MCF 10A (cell line): ENCODE measurements around the gene ZNF462. TPM values are rescaled to one million over a fixed set of nuclear protein-coding genes. Genes with fewer than 3 reads are reported as not detected.

ENCODE experiments used
- BruUV-seq: library from RNA; stranded (reverse); fragments of 400-500 nt; replicated peaks from 2 replicates; lab custom pipeline; 2021; lab: Mats Ljungman, UMichigan
- CTCF ChIA-PET: fragments of 300-600 bp; sonication (Branson Sonifier 250); formaldehyde crosslinking; extraction: SDS; loops from one replicate; lab custom pipeline; 2021; ENCODE audit warnings: antibody characterized with exemption, inconsistent platforms; lab: Yijun Ruan, JAX
- POLR2A ChIA-PET: fragments of 300-600, 350-650 bp; sonication (Branson Sonifier 250); formaldehyde crosslinking; extraction: SDS; loops from one replicate; lab custom pipeline; 2020; ENCODE audit warnings: antibody characterized with exemption, inconsistent platforms; lab: Yijun Ruan, JAX
- DNase-seq: peaks from one replicate; pipeline ENCODE4 v3.0.0-alpha.2; 2018; ENCODE audit not compliant: unreplicated experiment
- H3K27ac Mint-ChIP-seq: one replicate; pipeline ENCODE4 v1.8.0; 2022; ENCODE audit warnings: mild to moderate bottlenecking, low read depth, mixed read lengths; ENCODE audit not compliant: unreplicated experiment
- H3K27me3 Mint-ChIP-seq: one replicate; pipeline ENCODE4 v1.8.0; 2022; ENCODE audit warnings: mixed read lengths; ENCODE audit not compliant: insufficient read depth, unreplicated experiment
- H3K36me3 Mint-ChIP-seq: one replicate; pipeline ENCODE4 v1.8.0; 2022; ENCODE audit warnings: mild to moderate bottlenecking, moderate library complexity, mixed read lengths; ENCODE audit not compliant: insufficient read depth, unreplicated experiment
- H3K4me1 Mint-ChIP-seq: one replicate; pipeline ENCODE4 v1.8.0; 2022; ENCODE audit warnings: mixed read lengths; ENCODE audit not compliant: insufficient read depth, unreplicated experiment
- H3K4me3 Mint-ChIP-seq: one replicate; pipeline ENCODE4 v1.8.0; 2022; ENCODE audit warnings: mild to moderate bottlenecking, moderate library complexity, mixed read lengths; ENCODE audit not compliant: unreplicated experiment
- H3K9me3 Mint-ChIP-seq: one replicate; pipeline ENCODE4 v1.8.0; 2022; ENCODE audit warnings: mixed read lengths; ENCODE audit not compliant: unreplicated experiment
- CTCF ChIP-seq: fragments of 200-600 bp; IDR thresholded peaks from one replicate; pipeline ENCODE4 v1.8.0; 2022; ENCODE audit warnings: antibody characterized with exemption, mild to moderate bottlenecking; ENCODE audit not compliant: unreplicated experiment
- intact Hi-C: fragments of 100-400 bp; cut with micrococcal nuclease; formaldehyde crosslinking; loops from 2 replicates; pipeline ENCODE4 v1.14.1; 2022
- total RNA-seq: library from RNA; stranded (reverse); gene quantifications from 2 replicates; pipeline ENCODE4 v1.2.3, GENCODE V29; 2022

ZNF462 gene
- total RNA-seq, 1 experiment from 2014 or later: 47.2 TPM

DNA sequence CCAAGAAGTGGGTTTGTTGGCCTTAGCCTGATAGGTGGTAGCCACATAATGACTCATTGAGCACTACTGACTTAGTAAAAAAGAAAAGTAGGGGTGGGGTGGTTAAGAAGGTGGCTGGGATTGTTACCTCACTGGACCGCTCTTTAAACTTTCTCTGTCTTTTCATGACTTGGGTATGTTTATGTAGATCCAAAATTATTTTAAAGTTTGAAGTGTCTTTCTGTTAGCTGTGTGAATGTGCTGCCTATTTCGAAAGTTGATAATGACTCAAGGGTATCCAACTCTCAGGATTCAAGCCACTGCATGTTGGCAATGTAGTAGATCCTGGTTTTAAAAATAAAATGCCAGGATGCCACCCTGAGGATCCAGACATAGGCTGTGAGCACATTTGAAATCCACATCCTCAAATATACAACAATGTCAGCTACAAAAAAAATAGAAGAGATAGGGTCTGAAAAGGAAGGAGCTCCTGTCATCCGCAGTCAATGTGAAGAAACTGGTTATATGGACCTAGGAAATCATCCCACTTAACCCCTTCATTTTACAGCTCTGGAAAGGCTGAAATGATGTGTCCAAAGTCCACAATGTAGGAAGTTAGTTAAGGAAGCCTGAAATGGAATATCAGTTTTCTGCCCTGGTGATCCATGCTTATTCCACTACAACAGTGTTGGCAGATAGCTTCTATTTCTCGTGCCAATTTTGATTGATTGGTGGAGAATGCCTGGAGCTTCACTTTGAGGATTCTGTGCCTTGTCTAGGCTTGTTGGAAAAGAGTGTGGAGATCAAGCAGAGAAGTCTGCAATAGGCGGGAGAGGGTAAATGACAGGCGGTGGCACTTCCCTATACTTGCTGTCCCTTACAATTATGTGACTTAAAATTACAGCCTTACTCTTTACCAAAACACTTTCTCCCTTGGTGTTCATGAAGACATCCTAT lies 23.4 kb downstream of the ZNF462 start:
- DNase-seq: peak; percentile 71
- Mint-ChIP-seq H3K4me1 (peaks cover 63% of the 10 kb centered on the region), H3K36me3 (peaks cover 6% of the 10 kb centered on the region), H3K9me3 (no peaks in the 10 kb centered on the region), H3K4me3 (peak overlapping the region; percentile 40), H3K27me3 (no peaks in the 10 kb centered on the region), H3K27ac (peak overlapping the region; percentile 86)
- ChIA-PET POLR2A (interaction anchor here (0.7 to 15.0 kb wide), 12 partner anchors 8 to 398 kb away, joined by 3 to 710 read pairs (median 5); partner anchors contain the start of gene ZNF462), CTCF (interaction anchor here (0.5 to 10.0 kb wide), 9 partner anchors 12 to 987 kb away, joined by 3 to 121 read pairs (median 3); partner anchors contain the start of gene ZNF462)
- TF ChIP-seq CTCF: no peak
- no TSS peak for BruUV-seq
- intact Hi-C loops: no loop called here

GRCh38 chr9:106887066-106887465 lies 24.1 kb downstream of the ZNF462 start:
- Mint-ChIP-seq H3K4me3 (peak overlapping the region; percentile 40), H3K27me3 (no peaks in the 10 kb centered on the region), H3K36me3 (peaks cover 6% of the 10 kb centered on the region), H3K4me1 (peaks cover 63% of the 10 kb centered on the region), H3K27ac (peak overlapping the region; percentile 86), H3K9me3 (no peaks in the 10 kb centered on the region)
- no peak for TF ChIP-seq CTCF
- CTCF ChIA-PET: interaction anchor here (0.7 to 10.0 kb wide), 6 partner anchors 20 to 224 kb away, joined by 3 to 121 read pairs (median 4); partner anchors contain the start of gene ZNF462
- DNase-seq: no peak
- POLR2A ChIA-PET: interaction anchor here (1.1 to 15.0 kb wide), 10 partner anchors 9 to 397 kb away, joined by 3 to 710 read pairs (median 6); partner anchors contain the start of gene ZNF462
- no TSS peak for BruUV-seq
- intact Hi-C loops: no loop called here

GRCh38 chr9:106889061-106889590 lies 26.2 kb downstream of the ZNF462 start:
- Mint-ChIP-seq H3K27ac (peak overlapping the region; percentile 91), H3K9me3 (no peaks in the 10 kb centered on the region), H3K27me3 (no peaks in the 10 kb centered on the region), H3K4me3 (peak overlapping the region; percentile 39), H3K4me1 (peaks cover 75% of the 10 kb centered on the region), H3K36me3 (peaks cover 6% of the 10 kb centered on the region)
- intact Hi-C loops: no loop called here
- ChIA-PET CTCF (interaction anchor here (0.6 to 10.0 kb wide), 11 partner anchors 9 to 1661 kb away, joined by 3 to 121 read pairs (median 5); partner anchors contain the start of gene ZNF462), POLR2A (interaction anchor here (0.6 to 15.0 kb wide), 8 partner anchors 11 to 502 kb away, joined by 3 to 710 read pairs (median 4); partner anchors contain the start of gene ZNF462)
- BruUV-seq: no TSS peak
- TF ChIP-seq CTCF: no peak
- peak; percentile 49 for DNase-seq
